Panc1 (cell line): ENCODE measurements around the gene CREB3.

Experiments
- CTCF ChIP-seq: fragments of 450-650 bp; IDR thresholded peaks from 2 replicates; pipeline ENCODE4 v1.5.1; 2017; ENCODE audit warnings: mild to moderate bottlenecking
- POLR2AphosphoS5 ChIP-seq: IDR thresholded peaks from 2 replicates; pipeline ENCODE4 v1.6.1; 2012; ENCODE audit warnings: mild to moderate bottlenecking, low read depth, low read length, moderate library complexity
- SIN3A ChIP-seq: IDR thresholded peaks from 2 replicates; pipeline ENCODE4 v1.6.1; 2012; ENCODE audit warnings: low read depth, mild to moderate bottlenecking, low read length, moderate library complexity, borderline replicate concordance; ENCODE audit not compliant: insufficient read depth

GRCh38 chr9:35749515-35750255 is 17.2 kb downstream of the CREB3 start:
- TF ChIP-seq POLR2AphosphoS5 (no peak), CTCF (no peak), SIN3A (no peak)
